Measurements from ENCODE around the gene FKBP8.

FKBP8 gene

DNA sequence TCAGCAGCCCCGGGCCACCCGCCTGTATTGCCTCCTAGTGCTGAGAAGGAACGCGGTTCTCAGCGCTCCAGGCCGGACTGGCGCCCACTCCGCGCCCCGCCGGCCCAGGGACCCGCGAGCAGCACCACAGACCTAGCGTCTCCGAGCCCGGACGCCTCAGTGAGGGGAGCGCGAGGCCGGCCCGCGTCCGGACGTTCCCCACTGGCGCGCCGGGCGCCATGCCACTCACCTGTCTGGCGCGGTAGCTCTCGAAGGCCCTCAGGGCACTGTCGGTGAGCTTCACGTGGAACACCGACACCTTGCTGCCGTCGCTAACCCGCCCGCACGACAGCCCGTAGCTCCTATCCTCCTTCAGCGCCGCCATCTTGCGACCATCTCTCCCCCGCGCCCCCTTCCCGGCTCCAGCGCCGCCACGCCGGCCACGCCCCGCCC is 21.7 kb downstream of the FKBP8 start, which contains the start of gene ELL:
ELL (minus strand) TSS at position 379 of the 432 bp plus-strand sequence; CDS start at position 364, 15 bp downstream.
- no peak for DNase-seq (ENCODE audit: low spot score)

DNA sequence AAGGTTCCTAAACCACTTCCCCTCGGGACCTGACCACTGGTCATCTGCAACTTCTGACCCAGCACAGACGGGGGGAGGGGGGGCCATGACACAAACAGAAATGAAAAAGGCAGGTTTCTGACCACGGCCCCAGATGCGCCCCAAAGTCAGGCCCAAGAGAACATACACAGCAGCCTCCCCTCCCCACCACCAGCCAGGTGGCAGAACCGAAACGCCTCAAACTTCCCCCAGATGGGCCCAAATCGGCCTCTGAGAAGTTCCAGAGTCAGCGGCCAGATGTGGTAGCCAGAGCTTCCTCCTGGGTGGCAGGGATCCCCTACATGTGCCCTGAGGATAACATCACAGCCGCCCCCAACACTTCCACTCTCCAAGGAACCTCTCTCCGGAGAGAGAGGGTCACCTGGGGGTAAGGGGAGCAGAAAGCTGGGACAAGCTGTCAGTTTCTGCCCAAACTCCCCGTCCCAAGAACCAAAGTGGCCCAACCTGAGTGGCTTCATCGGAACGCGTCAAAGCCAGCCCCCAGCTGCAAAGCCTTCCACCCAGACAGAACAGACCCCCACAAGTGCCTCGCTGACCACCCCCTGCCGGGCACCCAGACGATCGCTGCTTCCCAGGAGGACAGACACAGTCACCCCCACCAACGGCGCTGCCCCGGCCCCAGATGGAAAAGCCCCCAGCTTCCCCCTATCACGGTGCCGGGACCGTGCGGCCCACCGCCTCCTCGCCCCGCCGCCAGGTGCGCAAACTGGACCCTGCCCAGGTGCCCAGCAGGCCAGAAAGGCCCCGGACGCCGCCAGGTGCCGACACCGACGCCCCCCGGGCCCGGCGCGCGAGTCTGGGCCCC is 22.3 kb downstream of the FKBP8 start:
- DNase-seq (ENCODE audit: low spot score) = peak; percentile 85

- peak; percentile 83 for DNase-seq (ENCODE audit: low spot score)
Observed at GRCh38 chr19:18519962-18520847, 23.2 kb downstream of the FKBP8 start.

DNA sequence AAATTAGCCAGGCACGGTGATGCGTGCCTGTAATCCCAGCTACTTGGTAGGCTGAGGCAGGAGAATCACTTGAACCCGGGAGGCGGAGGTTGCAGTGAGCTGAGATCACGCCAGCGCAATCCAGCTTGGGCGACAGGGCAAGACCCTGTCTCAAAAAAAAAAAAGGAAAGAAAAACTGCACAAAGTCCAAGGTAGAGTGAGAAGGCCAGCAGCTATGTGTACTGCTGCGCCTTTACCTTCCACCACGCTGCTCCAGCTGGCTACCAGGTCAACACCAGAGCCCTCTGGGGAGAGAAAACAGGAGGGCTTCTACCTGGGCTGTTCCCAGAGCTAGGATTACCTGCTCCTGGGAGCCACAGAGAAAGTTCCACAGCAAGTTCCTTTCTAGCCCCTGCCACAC is 24.7 kb downstream of the FKBP8 start:
- DNase-seq (ENCODE audit: low spot score) = no peak

DNA sequence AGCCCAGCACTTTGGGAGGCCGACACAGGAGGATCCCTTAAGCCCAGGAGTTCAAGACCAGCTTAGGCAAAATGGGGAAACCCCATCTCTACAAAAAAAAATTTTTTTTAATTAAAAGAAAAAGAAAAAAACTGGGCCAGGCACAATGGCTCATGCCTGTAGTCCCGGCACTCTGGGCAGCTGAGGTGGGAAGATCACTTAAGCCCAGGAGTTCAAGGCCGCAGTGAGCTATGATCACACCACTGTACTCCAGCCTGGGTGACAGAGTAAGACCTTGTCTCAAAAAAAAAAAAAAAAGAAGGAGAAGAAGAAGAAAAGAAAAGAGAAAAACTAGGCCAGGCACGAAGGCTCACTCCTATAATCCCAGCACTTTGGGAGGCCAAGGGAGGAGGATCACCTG is 25.8 kb downstream of the FKBP8 start:
- DNase-seq (ENCODE audit: low spot score) = no peak

DNA sequence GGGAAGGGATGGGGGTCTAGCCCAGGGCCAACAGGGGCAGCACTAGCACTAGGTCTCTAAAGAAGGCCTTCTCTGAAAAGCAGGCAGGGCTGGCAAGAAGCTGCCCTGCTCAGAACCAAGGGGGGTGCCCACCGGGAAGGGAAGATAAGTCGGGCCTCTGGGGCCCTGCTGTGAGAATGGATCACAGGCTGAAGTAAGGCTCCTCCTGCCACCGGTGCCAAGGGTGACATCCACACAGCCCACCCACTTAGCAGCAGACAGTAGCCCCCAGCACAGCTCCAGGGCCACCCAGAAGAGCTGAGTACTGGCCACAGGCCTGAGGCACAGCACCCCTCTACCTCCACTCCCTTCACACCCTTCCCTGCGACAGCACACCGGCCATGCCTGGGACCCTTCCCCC is 27.4 kb downstream of the FKBP8 start:
- no peak for DNase-seq (ENCODE audit: low spot score)

DNA sequence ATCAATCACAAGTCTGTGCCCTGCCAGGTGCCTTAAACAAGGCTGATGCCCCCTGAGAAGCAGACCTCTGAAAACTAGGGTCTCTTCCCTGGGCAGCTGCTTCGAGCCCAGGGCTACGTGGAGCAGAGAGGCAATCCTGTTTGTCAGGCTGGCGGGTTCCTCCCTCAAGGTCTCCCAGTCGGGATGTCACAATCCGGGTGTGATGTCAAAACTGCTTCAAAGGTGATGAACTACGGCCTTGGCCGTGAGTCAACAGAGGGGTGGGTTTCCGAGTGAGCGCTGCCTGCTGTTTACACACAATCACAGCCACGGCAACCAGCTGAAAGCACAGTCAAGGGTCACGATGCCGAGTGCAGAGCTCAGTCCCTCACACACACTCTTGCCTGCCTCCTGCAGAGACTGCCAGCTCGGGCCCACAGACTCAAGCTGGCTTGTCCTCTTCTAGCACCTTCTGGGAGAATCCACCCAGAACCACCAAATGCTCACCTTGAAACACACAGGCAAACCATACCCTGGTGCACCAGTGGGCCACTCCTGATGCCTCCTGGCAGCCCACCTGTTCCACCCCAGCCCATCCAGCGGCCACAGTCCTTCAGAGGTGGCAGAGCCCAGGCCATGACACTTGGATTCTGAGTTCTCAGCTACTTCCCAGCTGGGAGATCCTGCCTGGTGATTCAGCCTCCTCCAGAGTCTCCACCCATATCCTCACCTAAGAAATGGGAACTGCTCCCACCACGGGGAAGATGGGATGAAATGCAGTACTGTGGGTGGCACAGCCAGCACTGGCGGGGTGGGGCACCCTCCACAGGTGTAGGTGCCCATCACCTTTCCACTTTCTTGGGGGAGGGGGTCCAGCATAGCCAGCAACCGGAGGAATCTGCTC is 28.3 kb downstream of the FKBP8 start:
- DNase-seq (ENCODE audit: low spot score) = no peak

DNA sequence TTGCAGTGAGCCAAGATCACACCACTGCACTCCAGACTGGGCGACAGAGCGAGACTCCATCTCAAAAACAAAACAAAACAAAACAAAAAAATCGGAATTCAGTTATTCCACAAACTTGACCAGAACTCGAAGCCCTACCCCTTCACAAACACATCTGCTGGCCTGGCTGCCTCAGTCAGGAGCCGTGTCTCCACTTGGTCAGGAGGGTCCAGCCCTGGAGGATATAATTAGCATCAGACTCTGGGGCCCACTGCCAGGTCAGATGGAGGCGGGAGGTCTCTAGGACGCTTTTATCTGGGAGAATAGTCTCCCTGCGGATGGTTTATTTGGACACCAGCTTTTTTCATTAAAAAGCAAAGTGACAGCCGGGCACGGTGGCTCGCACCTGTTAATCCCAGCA is 29.5 kb downstream of the FKBP8 start:
- no peak for DNase-seq (ENCODE audit: low spot score)

- DNase-seq (ENCODE audit: low spot score) = no peak
Observed at GRCh38 chr19:18510216-18510615, 33.2 kb downstream of the FKBP8 start.

DNA sequence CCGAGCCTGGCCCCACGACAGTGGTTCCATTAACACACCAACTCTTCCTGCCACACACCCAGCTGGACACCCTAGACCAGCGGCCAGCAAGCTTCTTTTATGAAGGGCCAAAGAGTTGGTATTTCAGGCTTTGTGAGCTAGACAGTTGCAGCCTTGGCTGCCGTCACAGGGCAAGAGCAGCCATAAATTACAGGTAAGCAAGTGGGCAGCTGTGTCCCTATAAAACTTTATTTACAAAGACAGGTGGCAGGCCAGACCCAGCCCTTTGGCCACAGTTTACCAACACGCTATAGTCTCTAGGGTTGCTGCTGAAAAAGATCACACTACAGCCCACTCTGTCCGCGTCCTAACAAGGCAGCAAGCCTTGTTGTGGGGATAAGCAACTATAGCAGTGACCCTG is 34.8 kb downstream of the FKBP8 start:
- DNase-seq (ENCODE audit: low spot score) = no peak

DNA sequence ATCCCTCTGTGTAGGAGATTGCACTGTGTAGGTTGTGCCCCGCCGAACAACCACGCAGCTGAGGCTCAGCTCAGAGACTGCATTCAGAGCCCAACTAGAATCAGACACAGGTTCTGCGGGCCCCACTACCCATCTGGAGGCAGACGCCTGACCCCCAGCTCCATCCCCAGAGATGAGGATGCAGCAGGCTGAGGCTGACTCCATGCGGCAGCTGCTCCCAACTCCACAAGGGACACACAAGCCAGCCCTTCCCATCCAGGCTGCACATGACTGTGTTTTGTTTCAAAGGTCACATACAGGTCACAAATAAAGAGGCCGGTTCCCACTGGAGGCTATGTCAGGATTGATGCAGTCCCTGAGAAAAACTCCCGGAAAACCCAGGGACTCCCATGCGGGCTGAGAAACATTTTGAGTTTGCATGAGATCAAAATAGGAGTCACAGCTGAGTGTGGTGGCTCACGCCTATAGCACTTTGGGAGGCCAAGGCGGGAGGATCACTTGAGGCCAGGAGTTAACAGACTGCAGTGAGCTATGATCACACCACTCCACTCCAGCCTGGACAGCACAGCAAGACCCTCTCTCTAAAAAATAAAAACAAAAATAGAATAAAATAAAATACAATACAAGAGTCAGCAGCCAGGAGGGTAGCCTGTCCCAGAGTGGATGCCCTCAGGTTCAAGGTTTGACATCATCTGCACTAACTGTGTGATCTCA is 35.5 kb downstream of the FKBP8 start:
- no peak for DNase-seq (ENCODE audit: low spot score)

DNA sequence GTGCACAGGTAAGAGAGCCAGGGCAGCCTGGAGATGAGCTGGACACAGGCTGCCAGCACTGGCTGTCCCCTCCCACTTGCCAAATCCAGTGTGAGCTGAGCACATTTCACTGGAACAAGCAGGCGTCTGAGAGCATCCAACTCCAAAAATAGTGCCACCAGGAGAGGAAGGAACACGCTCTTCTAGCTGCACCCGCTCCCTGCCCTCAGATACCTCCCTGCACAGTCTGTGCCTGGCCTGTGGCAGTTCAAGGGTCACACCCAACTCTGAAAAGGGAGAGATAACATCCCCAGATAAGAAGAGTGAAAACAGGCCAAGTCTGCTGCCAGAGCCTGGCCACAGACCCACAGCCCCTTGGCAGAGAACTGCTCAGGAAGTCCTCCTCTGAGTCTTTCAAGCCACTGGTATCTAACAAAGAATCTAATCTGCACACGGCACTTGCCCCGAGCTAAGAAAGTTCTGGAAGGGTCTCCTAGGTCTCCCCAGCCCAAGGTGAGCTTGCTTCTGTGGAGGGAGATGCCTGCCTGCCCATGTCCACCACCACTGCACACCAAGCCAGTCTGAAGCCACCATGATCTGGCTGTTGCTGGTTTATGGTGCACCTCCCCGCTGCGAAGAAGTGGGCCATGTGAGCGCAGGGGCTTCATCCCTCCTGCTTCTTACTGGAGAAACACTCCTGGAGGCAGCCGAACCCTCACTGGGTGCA is 36.2 kb downstream of the FKBP8 start:
- no peak for DNase-seq (ENCODE audit: low spot score)

DNA sequence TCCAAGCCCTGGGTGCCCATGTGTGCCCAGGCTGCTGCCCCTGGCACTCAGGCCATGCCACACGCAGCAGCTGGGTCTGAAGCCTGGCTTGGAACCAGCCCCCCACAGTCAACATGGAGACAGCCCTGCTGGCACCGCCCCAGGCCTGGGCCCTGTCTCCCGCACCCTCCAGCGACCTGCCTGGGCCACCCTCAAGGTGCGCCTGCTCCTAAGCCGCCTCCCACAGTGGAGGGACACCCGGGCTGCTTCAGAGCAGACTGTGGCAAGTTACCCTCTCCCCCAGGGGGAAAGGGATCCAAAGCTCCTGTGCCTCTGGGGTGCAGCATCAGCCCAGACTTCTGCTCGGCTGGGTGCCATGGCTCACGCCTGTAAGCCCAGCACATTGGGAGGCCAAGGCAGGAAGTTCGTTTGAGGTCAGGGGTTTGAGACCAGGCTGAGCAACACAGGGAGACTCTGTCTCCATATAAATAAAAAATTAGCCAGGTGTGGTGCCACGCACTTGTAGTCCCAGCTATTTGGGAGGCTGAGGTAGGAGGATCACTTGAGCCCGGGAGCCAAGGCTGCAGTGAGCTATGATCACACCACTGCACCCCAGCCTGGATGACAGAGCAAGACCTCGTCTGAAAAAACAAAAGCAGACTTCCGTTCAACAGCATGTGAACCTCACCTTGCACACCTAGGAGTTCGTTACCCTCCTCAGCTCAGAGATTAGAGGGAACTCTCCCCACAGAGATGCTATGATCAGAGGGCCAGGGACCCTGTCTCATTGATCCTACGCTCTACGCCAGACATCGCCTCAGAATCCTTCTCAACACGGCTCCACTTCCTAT is 37.1 kb downstream of the FKBP8 start:
- no peak for DNase-seq (ENCODE audit: low spot score)

DNA sequence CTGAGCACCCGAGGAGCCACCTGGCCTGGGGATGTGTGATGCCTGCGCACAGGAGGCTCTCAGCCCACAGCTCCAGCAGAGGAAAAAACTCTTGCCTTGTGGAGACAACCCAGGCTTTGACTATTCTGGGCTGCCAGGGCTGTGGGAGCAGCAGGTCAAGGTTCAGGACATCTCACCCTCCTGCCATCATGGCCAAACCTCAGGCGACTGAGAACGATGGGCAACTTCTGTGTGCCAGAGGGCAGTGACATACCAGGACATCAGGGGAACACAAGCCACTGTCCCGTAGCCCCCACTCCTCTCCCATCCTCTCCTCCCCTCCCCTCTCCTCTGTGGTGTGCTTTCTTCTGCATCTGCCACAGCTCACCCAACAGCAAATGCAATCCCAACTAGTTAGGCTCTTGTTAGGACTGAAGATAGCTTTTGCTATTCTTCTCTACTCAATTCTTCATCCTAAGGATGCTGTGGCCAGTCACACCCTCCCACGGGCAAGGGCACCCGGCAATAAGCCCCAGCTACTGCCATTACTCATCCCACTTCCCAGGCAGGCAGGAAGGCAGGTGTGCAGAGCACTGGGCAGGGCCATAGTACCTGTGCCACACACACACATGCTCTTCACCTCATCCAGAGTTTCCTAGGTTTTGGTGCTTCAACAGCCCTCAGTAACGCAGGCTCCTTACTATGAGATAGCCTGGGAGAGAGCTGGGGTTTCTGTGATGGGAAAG is 38.3 kb downstream of the FKBP8 start:
- DNase-seq (ENCODE audit: low spot score) = no peak

DNA sequence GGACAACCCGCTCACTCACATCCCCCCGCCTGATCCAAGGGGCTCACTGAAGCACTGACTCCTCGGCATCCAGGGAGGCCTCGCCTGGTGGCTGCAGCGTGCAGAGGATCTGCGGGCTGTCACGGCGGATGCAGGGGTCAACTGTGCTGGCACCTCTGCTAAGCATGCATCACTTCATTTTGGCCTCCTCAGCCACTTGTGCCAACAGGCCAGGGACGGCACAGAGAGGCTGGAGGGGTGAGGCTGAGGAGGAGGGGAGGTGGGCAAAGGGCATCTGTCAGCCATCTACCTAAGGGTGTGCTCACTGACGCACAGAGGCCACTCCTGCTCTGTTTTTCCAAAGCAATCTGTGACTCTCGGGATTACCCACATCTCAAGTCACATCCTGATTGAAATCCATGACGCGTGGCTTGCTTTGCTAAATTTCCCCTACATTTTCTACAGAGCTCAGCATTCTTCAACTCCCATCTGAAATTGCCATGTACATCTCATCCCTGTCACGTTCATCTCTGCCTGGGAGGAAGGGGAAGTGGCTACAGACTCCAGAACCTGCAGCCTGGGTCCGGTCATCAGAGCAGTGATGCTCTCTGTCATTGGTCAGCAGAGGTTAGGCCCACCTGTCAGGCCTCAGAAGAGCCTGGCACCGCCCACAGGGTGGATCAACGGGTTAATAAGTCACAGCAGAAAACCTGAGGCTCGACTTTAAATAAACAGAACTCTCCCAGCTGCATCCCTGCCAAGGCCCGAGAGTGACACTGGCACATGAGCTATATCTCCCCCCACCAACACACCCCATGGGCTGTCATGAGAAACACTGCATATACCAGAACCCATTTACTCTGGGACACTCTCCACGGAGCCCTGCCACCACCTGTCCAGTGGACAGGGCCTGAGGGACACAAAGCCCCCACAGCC is 39.1 kb downstream of the FKBP8 start:
- no peak for DNase-seq (ENCODE audit: low spot score)

- DNase-seq (ENCODE audit: low spot score) = no peak
Observed at GRCh38 chr19:18503337-18503970, 39.9 kb downstream of the FKBP8 start.

DNA sequence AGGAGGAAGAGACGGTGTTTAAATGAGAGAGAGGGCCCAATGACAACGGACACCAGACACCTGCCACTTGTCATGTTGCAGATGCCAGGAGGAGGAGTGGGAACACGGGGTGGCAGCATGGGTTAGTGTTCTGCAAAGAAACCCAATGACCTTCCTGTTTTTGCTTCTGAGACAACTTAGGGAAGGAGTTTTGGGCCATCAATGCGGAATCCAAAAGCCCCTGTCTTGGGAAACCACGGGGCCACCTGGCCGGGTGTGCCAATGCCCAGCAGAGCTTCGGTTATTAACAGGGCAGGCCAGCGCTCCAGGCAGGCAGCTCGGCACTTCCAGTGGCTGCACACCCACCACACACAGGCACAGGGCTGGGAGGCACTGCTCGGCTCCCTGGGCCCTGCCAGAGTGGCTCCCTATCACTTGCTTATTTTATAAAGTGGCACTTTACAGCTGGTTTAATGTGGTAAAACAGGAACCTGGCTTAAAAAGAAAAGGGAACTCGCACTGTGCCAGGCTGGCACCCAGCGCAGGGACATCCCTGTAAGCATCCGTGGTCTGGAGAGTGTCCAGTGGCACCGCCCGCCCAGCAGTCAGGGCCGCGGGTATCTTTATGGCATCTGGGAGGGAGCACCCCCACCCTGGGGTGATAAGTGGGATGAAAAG is 40.6 kb downstream of the FKBP8 start:
- DNase-seq (ENCODE audit: low spot score) = no peak
